HEK293T (cell line): Measurements from ENCODE around the gene MRPL32.

ENCODE experiments used
- CTCF ChIA-PET: fragments of 350-600 bp; formaldehyde crosslinking; extraction: SDS; loops from one replicate; lab custom pipeline; 2021; ENCODE audit warnings: antibody characterized with exemption, inconsistent platforms; lab: Yijun Ruan, JAX
- POLR2A ChIA-PET: fragments of 350-600 bp; formaldehyde crosslinking; extraction: SDS; loops from one replicate; lab custom pipeline; 2020; ENCODE audit warnings: antibody characterized with exemption, inconsistent platforms; lab: Yijun Ruan, JAX
- DNase-seq: peaks from one replicate; pipeline ENCODE4 v3.0.0; 2012; ENCODE audit warnings: mixed read lengths; ENCODE audit errors: extremely low spot score
- ARNT ChIP-seq: fragments of 450-650 bp; IDR thresholded peaks from 2 replicates; pipeline ENCODE4 v1.6.1; 2017; ENCODE audit warnings: mild to moderate bottlenecking
- BHLHE40 ChIP-seq: fragments of 450-650 bp; IDR thresholded peaks from 2 replicates; pipeline ENCODE4 v1.6.1; 2016; ENCODE audit warnings: mild to moderate bottlenecking, moderate library complexity, borderline replicate concordance
- CTBP1 ChIP-seq: fragments of 450-650 bp; IDR thresholded peaks from 2 replicates; pipeline ENCODE4 v1.6.1; 2016; ENCODE audit warnings: borderline replicate concordance
- ELF4 ChIP-seq: fragments of 450-650 bp; IDR thresholded peaks from 2 replicates; pipeline ENCODE4 v1.6.1; 2017; ENCODE audit warnings: antibody characterized with exemption
- FOXA1 ChIP-seq: fragments of 450-650 bp; IDR thresholded peaks from 2 replicates; pipeline ENCODE4 v1.6.1; 2016; ENCODE audit warnings: mild to moderate bottlenecking
- FOXK2 ChIP-seq: fragments of 450-650 bp; IDR thresholded peaks from 2 replicates; pipeline ENCODE4 v1.6.1; 2016; ENCODE audit warnings: mild to moderate bottlenecking
- FOXM1 ChIP-seq: fragments of 450-650 bp; IDR thresholded peaks from 2 replicates; pipeline ENCODE4 v1.6.1; 2017; ENCODE audit warnings: mild to moderate bottlenecking, borderline replicate concordance
- HDGF ChIP-seq: fragments of 450-650 bp; IDR thresholded peaks from 2 replicates; pipeline ENCODE4 v1.6.1; 2017; ENCODE audit warnings: antibody characterized with exemption, borderline replicate concordance
- L3MBTL2 ChIP-seq: fragments of 450-650 bp; conservative IDR thresholded peaks from 2 replicates; pipeline ENCODE4 v1.6.1; 2016; ENCODE audit warnings: mild to moderate bottlenecking
- LEF1 ChIP-seq: fragments of 450-650 bp; IDR thresholded peaks from 2 replicates; pipeline ENCODE4 v1.6.1; 2017; ENCODE audit warnings: mild to moderate bottlenecking, borderline replicate concordance
- NFRKB ChIP-seq: fragments of 450-650 bp; IDR thresholded peaks from 2 replicates; pipeline ENCODE4 v1.6.1; 2016; ENCODE audit warnings: mild to moderate bottlenecking, moderate library complexity
- SP1 ChIP-seq: fragments of 450-650 bp; IDR thresholded peaks from 2 replicates; pipeline ENCODE4 v1.6.1; 2017
- SUZ12 ChIP-seq: fragments of 450-650 bp; IDR thresholded peaks from 2 replicates; pipeline ENCODE4 v1.6.1; 2016; ENCODE audit warnings: mild to moderate bottlenecking
- TARDBP ChIP-seq: fragments of 450-650 bp; IDR thresholded peaks from 2 replicates; pipeline ENCODE4 v1.6.1; 2016
- ZNF384 ChIP-seq: fragments of 450-650 bp; IDR thresholded peaks from 2 replicates; pipeline ENCODE4 v1.6.1; 2016
- TF ChIP-seq, protein P1 (sequence below): fragments of 450-650 bp; IDR thresholded peaks from 2 replicates; pipeline ENCODE4 v1.6.1; 2016

MRPL32 gene

DNA sequence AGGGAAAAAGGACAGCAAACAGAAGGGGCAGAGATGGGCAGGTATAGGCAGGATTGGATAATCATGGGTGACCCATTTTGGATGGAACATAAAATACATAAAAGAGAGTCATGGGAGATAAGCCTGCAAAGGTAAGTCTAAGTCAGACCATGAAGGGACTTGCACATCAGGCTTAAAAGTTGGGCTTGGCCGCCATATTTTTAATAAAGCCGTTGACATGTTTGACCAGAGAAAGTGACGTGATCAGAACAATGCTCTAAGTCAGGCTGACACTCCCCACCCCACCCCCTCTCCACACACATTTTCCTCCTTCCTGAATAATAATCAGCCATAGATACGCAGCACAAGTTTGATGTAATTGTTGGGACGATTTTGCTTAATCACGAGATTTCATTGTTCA is 54.0 kb downstream of the MRPL32 start:
- POLR2A ChIA-PET: no interaction called here
- CTCF ChIA-PET: no interaction called here
- DNase-seq: no peak
- TF ChIP-seq L3MBTL2: no peak
- no peak for TF ChIP-seq ZNF384
- no peak for TF ChIP-seq ARNT
- no peak for TF ChIP-seq CTBP1
- TF ChIP-seq BHLHE40: no peak
- TF ChIP-seq, protein P1, sequence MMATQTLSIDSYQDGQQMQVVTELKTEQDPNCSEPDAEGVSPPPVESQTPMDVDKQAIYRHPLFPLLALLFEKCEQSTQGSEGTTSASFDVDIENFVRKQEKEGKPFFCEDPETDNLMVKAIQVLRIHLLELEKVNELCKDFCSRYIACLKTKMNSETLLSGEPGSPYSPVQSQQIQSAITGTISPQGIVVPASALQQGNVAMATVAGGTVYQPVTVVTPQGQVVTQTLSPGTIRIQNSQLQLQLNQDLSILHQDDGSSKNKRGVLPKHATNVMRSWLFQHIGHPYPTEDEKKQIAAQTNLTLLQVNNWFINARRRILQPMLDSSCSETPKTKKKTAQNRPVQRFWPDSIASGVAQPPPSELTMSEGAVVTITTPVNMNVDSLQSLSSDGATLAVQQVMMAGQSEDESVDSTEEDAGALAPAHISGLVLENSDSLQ: no peak
- no peak for TF ChIP-seq LEF1
- no peak for TF ChIP-seq ELF4
- no peak for TF ChIP-seq SP1
- TF ChIP-seq TARDBP: no peak
- TF ChIP-seq SUZ12: no peak
- TF ChIP-seq FOXA1: no peak
- no peak for TF ChIP-seq FOXK2
- TF ChIP-seq HDGF: no peak
- TF ChIP-seq FOXM1: no peak
- no peak for TF ChIP-seq NFRKB

DNA sequence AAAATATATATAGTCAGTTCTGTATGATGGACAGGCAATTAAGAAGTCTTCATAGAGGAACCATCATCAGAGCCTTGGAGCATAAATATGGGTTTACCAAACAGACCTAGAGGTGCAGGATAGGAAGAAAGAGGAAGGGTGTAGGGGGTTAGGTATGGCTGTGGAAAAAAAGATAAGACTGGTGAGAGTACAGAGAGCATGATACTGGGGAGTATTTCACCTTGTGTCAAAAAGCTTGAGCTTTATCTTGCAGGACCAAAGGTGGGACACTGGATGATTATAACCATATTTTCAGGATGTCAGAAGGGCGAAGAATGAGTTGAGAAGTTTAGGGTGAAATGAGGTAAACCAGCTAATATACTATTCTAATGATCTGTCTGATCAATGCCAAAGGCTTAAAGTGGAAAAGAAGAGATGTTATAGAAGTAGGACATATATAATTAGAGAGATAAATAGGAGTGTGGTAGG is 54.6 kb downstream of the MRPL32 start:
- TF ChIP-seq, protein P1: no peak
- TF ChIP-seq ARNT: no peak
- no peak for TF ChIP-seq SP1
- TF ChIP-seq HDGF: no peak
- TF ChIP-seq FOXM1: no peak
- CTCF ChIA-PET: no interaction called here
- POLR2A ChIA-PET: no interaction called here
- no peak for DNase-seq
